B cell (primary cell): ENCODE measurements around the gene BIN2. TPM values are rescaled to one million over a fixed set of nuclear protein-coding genes. Genes with fewer than 3 reads are reported as not detected.

ENCODE experiments used
- ATAC-seq: fragments of 200-7000 bp; cut with Tn5 transposase; one replicate; pipeline ENCODE4 v1.10.0; 2021; ENCODE audit warnings: low read depth, mild to moderate bottlenecking, moderate number of reproducible peaks, moderate library complexity
- CTCF ChIA-PET: fragments of 350-600 bp; sonication (Branson Sonifier 250); formaldehyde crosslinking; loops from one replicate; lab custom pipeline; 2021; ENCODE audit warnings: antibody characterized with exemption, inconsistent platforms; lab: Charles Lee
- POLR2A ChIA-PET: fragments of 350-600 bp; sonication (Branson Sonifier 250); formaldehyde crosslinking; loops from one replicate; lab custom pipeline; 2021; ENCODE audit warnings: antibody characterized with exemption; lab: Charles Lee
- DNase-seq: peaks from one replicate; pipeline ENCODE4 v3.0.0; 2013
- H2AFZ ChIP-seq: 2 replicates; pipeline ENCODE4 v1.6.1; 2012; ENCODE audit warnings: mild to moderate bottlenecking, low read depth, low read length; ENCODE audit not compliant: insufficient read depth, poor library complexity, severe bottlenecking
- H3K27ac ChIP-seq, 2 donors: 1 replicate in 1 of 2; 2 replicates in 1 of 2; pipeline ENCODE4 v1.5.1; 2012 to 2013; ENCODE audit warnings: low read length in 2 of 2, mild to moderate bottlenecking in 2 of 2, moderate library complexity in 1 of 2
- H3K27me3 ChIP-seq, 4 experiments: fragments of 200-600 bp in 1 of 4; sonication (generic) in 1 of 4; replicated peaks in 1 of 4; 1 replicate in 2 of 4; 2 replicates in 2 of 4; pipeline versions ENCODE4 v1.6.1 to v1.7.0; 2013 to 2016; ENCODE audit warnings: low read length in 3 of 4, mild to moderate bottlenecking in 2 of 4, mixed read lengths in 1 of 4, moderate library complexity in 1 of 4; ENCODE audit not compliant: insufficient read depth in 4 of 4, control insufficient read depth in 3 of 4; ENCODE audit errors: control extremely low read depth in 1 of 4
- H3K36me3 ChIP-seq, 2 experiments: replicated peaks in 1 of 2; 1 replicate in 1 of 2; 2 replicates in 1 of 2; pipeline versions ENCODE4 v1.6.1 to v1.7.1; 2013; ENCODE audit warnings: low read length in 1 of 2; ENCODE audit not compliant: insufficient read depth in 2 of 2, control insufficient read depth in 1 of 2; ENCODE audit errors: control extremely low read depth in 1 of 2, extremely low read depth in 1 of 2
- H3K4me1 ChIP-seq, 2 donors: fragments of 200-600 bp in 1 of 2; sonication (generic) in 1 of 2; 1 replicate in 1 of 2; 2 replicates in 1 of 2; pipeline versions ENCODE4 v1.5.1 to v1.6.1; 2013 to 2017; ENCODE audit warnings: low read length in 2 of 2; ENCODE audit not compliant: control insufficient read depth in 2 of 2, insufficient read depth in 2 of 2
- H3K4me2 ChIP-seq: replicated peaks from 2 replicates; pipeline ENCODE3; 2012; ENCODE audit warnings: mild to moderate bottlenecking, low read depth, low read length; ENCODE audit not compliant: poor library complexity, severe bottlenecking
- H3K4me3 ChIP-seq, 5 experiments: fragments of 200-600 bp in 1 of 5; sonication (generic) in 1 of 5; 1 replicate in 3 of 5; 2 replicates in 2 of 5; pipeline versions ENCODE4 v1.5.1 to v1.7.0; 2011 to 2016; ENCODE audit warnings: low read length in 4 of 5, mild to moderate bottlenecking in 4 of 5, low read depth in 2 of 5, control low read depth in 1 of 5, moderate library complexity in 1 of 5; ENCODE audit not compliant: insufficient read depth in 1 of 5; ENCODE audit errors: control extremely low read depth in 1 of 5, extremely low read depth in 1 of 5
- H3K79me2 ChIP-seq: fragments of 200-600 bp; sonication (generic); one replicate; pipeline ENCODE4 v1.6.0; 2016; ENCODE audit warnings: low read length; ENCODE audit not compliant: control insufficient read depth, insufficient read depth
- H3K9ac ChIP-seq: fragments of 200-600 bp; sonication (generic); 2 replicates; pipeline ENCODE4 v1.6.1; 2017; ENCODE audit warnings: mild to moderate bottlenecking, low read length, moderate library complexity
- H3K9me3 ChIP-seq, 3 donors: one replicate each; pipeline versions ENCODE4 v1.6.1 to v1.7.1; 2013; ENCODE audit warnings: low read length in 2 of 3; ENCODE audit not compliant: control insufficient read depth in 2 of 3, insufficient read depth in 1 of 3; ENCODE audit errors: control extremely low read depth in 1 of 3
- H4K20me1 ChIP-seq: 2 replicates; pipeline ENCODE4 v1.6.0; 2012; ENCODE audit warnings: mild to moderate bottlenecking, low read length; ENCODE audit not compliant: insufficient read depth, control insufficient read depth, poor library complexity, severe bottlenecking
- H3K27ac Mint-ChIP-seq: one replicate; pipeline ENCODE4 v1.8.0; 2021; ENCODE audit warnings: mixed read lengths
- H3K27me3 Mint-ChIP-seq: one replicate; pipeline ENCODE4 v1.8.0; 2021; ENCODE audit warnings: mixed read lengths
- H3K4me1 Mint-ChIP-seq: one replicate; pipeline ENCODE4 v1.8.0; 2021; ENCODE audit warnings: mixed read lengths
- H3K4me3 Mint-ChIP-seq: one replicate; pipeline ENCODE4 v1.8.0; 2021; ENCODE audit warnings: mixed read lengths
- H3K9me3 Mint-ChIP-seq: one replicate; pipeline ENCODE4 v1.8.0; 2022; ENCODE audit warnings: mixed read lengths; ENCODE audit not compliant: insufficient read depth
- CTCF ChIP-seq: fragments of 200-600 bp; IDR thresholded peaks from one replicate; pipeline ENCODE4 v1.8.0; 2022; ENCODE audit warnings: antibody characterized with exemption, mild to moderate bottlenecking
- EZH2 ChIP-seq: IDR thresholded peaks from 2 replicates; pipeline ENCODE4 v1.6.1; 2012; ENCODE audit warnings: borderline replicate concordance, low read depth, mild to moderate bottlenecking, moderate library complexity, low read length; ENCODE audit not compliant: insufficient read depth, poor library complexity, severe bottlenecking
- WGBS: methylation state at CpG from one replicate; pipeline ENCODE4 v1.1.5; 2013; ENCODE audit warnings: missing lambda C conversion rate; ENCODE audit not compliant: insufficient coverage; 5-methylcytosine and 5-hydroxymethylcytosine counted together
- intact Hi-C: fragments of 100-400 bp; cut with micrococcal nuclease; formaldehyde crosslinking; loops from one replicate; pipeline ENCODE4 v1.10.0; 2022
- polyA plus RNA-seq: library from polyadenylated mRNA; depleted of rRNA; stranded (reverse); fragments of >200 nt; gene quantifications from 2 replicates; pipeline ENCODE4 v1.2.3, GENCODE V29; 2012
- total RNA-seq, 2 donors: library from RNA; stranded (reverse); fragments of 120-200 nt in 1 of 2; gene quantifications; 1 replicate in 1 of 2; 2 replicates in 1 of 2; pipeline versions ENCODE4 v1.2.3 to v1.2.4, GENCODE V29; 2013 to 2022

The BIN2 gene
- total and polyA plus RNA-seq, 2 donors (not counting 1 experiment from before 2014, with no cell fraction given), result 41.5 to 100 TPM

GRCh38 chr12:51362747-51363342 is 38.9 kb upstream of the BIN2 start:
- H4K20me1 ChIP-seq, result no peaks in the 10 kb centered on the region
- no peak overlapping the region for H3K4me3 Mint-ChIP-seq
- WGBS, result 100% methylated on average over 1 of the region's 2 CpGs
- ATAC-seq (no peak), DNase-seq (no peak)
- H3K4me1 ChIP-seq, result peaks cover 31 to 49% of the 10 kb centered on the region in 2 donors
- H3K4me1 Mint-ChIP-seq, result peaks cover 40% of the 10 kb centered on the region
- intact Hi-C loops, result no loop called here
- no peak overlapping the region for H3K4me2 ChIP-seq
- no peak overlapping the region for H3K9ac ChIP-seq
- ChIA-PET CTCF (interaction anchor here (1.0 to 3.3 kb wide), 2 partner anchors 11 to 22 kb away, joined by 3 to 12 read pairs; no protein-coding TSS in a partner anchor), POLR2A (interaction anchor here (0.7 kb wide), 1 partner anchor 282 kb away, joined by 3 read pairs; no protein-coding TSS in a partner anchor)
- peaks cover 0 to 7% (median 0%) of the 10 kb centered on the region in 3 donors for H3K9me3 ChIP-seq
- peaks cover 0 to 38% of the 10 kb centered on the region in 2 experiments for H3K36me3 ChIP-seq
- no peaks in the 10 kb centered on the region for H3K27me3 ChIP-seq
- no peaks in the 10 kb centered on the region for H3K9me3 Mint-ChIP-seq
- H3K79me2 ChIP-seq, result peaks cover 28% of the 10 kb centered on the region
- no peak overlapping the region for H3K27ac ChIP-seq
- H2AFZ ChIP-seq, result no peak overlapping the region
- H3K27me3 Mint-ChIP-seq, result no peaks in the 10 kb centered on the region
- no peak for TF ChIP-seq EZH2
- TF ChIP-seq CTCF, result no peak
- no peak overlapping the region for H3K4me3 ChIP-seq
- H3K27ac Mint-ChIP-seq, result no peak overlapping the region

- Mint-ChIP-seq H3K4me3 (no peak overlapping the region), H3K27me3 (no peaks in the 10 kb centered on the region), H3K27ac (no peak overlapping the region), H3K4me1 (peaks cover 41% of the 10 kb centered on the region), H3K9me3 (no peaks in the 10 kb centered on the region)
- DNase-seq (no peak), ATAC-seq (no peak)
- Histone ChIP-seq H3K9ac (no peak overlapping the region), H3K79me2 (peaks cover 23% of the 10 kb centered on the region), H3K9me3 (peaks cover 0 to 7% (median 0%) of the 10 kb centered on the region in 3 donors), H3K27ac (no peak overlapping the region), H2AFZ (no peak overlapping the region), H3K27me3 (no peaks in the 10 kb centered on the region), H3K4me3 (no peak overlapping the region), H3K4me1 (peaks cover 31 to 49% of the 10 kb centered on the region in 2 donors), H4K20me1 (no peaks in the 10 kb centered on the region), H3K4me2 (no peak overlapping the region), H3K36me3 (peaks cover 0 to 38% of the 10 kb centered on the region in 2 experiments)
- TF ChIP-seq EZH2 (no peak), CTCF (no peak)
- ChIA-PET POLR2A (no interaction called here), CTCF (interaction anchor here (1.0 to 3.3 kb wide), 4 partner anchors 10 to 99 kb away, joined by 3 to 12 read pairs (median 6); no protein-coding TSS in a partner anchor)
- WGBS, result 100% methylated on average over 5 of the region's 6 CpGs
- intact Hi-C loops, result no loop called here
These were observed 38.3 kb upstream of the BIN2 start for GRCh38 chr12:51362307-51362706.
